ENCODE measurements around the gene SEC31A. TPM values are rescaled to one million over a fixed set of nuclear protein-coding genes. Genes with fewer than 3 reads are reported as not detected.
A peak's percentile ranks its signal among the peaks of the same experiment; 100 is the strongest.

SEC31A gene
- total RNA-seq, 1 experiment from 2014 or later = 128 TPM

DNA sequence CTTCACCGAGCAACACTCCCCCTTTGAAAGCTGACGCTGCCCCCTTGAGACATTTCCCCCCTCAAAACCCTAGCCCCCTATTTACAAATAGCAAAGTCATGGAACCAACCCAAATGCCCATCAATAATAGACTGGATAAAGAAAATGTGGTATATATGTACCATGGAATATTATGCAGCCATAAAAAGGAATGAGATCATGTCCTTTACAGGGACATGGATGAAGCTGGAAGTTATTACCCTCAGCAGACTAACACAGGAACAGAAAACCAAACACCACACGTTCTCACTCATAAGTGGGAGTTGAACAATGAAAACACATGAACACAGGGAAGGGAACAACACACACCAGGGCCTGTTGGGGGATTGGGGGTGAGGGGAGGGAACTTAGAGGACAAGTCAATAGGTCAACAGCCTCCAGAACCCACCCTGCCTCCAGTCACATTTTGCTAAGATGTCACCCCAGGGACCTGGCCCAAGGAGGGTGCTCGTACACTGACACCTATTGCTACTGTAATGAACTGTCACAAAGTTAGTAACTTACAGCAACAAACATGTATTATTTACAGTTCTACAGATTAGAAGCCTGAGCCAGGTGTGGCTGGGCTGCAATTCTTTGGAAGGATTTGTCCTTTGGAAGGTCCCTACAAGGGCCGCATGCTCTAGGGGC lies 113.0 kb downstream of the SEC31A start:
- Histone ChIP-seq H4K8ac (replicated peaks; ENCODE audit: insufficient read length, low read depth, low read length) (no peak overlapping the region), H4K20me1 (ENCODE audit: control insufficient read depth, insufficient read depth, insufficient read length) (no peaks in the 10 kb centered on the region), H3K56ac (ENCODE audit: insufficient read length, low read depth, low read length) (no peak overlapping the region), H3K9ac (ENCODE audit: extremely low read depth, insufficient read length, low read length) (no peak overlapping the region), H3K27me3 (ENCODE audit: insufficient read depth, low read length) (peaks cover 14% of the 10 kb centered on the region; the same call in 1 of the 2 replicates), H3K18ac (ENCODE audit: insufficient read length, low read depth, low read length) (no peak overlapping the region), H3K79me1 (ENCODE audit: insufficient read depth, low read depth, low read length, poor library complexity, severe bottlenecking) (no peaks in the 10 kb centered on the region), H3K79me2 (ENCODE audit: insufficient read depth, low read length) (no peaks in the 10 kb centered on the region), H3K14ac (ENCODE audit: insufficient read depth, low read length) (no peak overlapping the region), H2BK120ac (ENCODE audit: low read depth, low read length, poor library complexity, severe bottlenecking) (no peak overlapping the region), H3K27ac (ENCODE audit: insufficient read length, low read depth, low read length) (no peak overlapping the region), H4K5ac (ENCODE audit: insufficient read length, low read depth, low read length) (no peak overlapping the region), H3K4me1 (ENCODE audit: insufficient read depth, low read length) (no peaks in the 10 kb centered on the region), H3K9me3 (ENCODE audit: control insufficient read depth, low read depth, low read length) (no peaks in the 10 kb centered on the region), H2BK15ac (ENCODE audit: low read depth, low read length) (no peak overlapping the region), H2BK5ac (ENCODE audit: insufficient read length, low read length) (no peak overlapping the region), H3T11ph (ENCODE audit: low read length) (no peak overlapping the region), H4K91ac (ENCODE audit: insufficient read length, low read depth, low read length) (no peak overlapping the region), H3K23ac (ENCODE audit: insufficient read length, low read depth, low read length) (no peak overlapping the region), H2AK5ac (ENCODE audit: insufficient read length, low read length) (no peak overlapping the region), H2BK20ac (ENCODE audit: low read depth, low read length, poor library complexity, severe bottlenecking) (no peak overlapping the region), H3K23me2 (ENCODE audit: insufficient read length, low read depth, low read length, poor library complexity, severe bottlenecking) (no peaks in the 10 kb centered on the region), H3K4me2 (ENCODE audit: insufficient read depth, insufficient read length, low read length) (no peak overlapping the region), H2AFZ (ENCODE audit: low read length) (no peak overlapping the region), H3K4ac (ENCODE audit: low read depth, low read length) (no peak overlapping the region), H2BK12ac (ENCODE audit: insufficient read length, low read depth, low read length) (no peak overlapping the region)
- Mint-ChIP-seq H3K4me1 (peaks cover 25 to 28% of the 10 kb centered on the region in 2 experiments), H3K36me3 (ENCODE audit: insufficient read depth in 1 of 3, low read depth in 3 of 3) (no peaks in the 10 kb centered on the region), H3K9me3 (peaks cover 0 to 1% of the 10 kb centered on the region in 2 experiments; a peak in 1 of 5 replicates), H3K27me3 (ENCODE audit: low read depth) (peaks cover 70% of the 10 kb centered on the region), H3K4me3 (no peak overlapping the region), H3K27ac (no peak overlapping the region)
- TF ChIP-seq, protein P1, sequence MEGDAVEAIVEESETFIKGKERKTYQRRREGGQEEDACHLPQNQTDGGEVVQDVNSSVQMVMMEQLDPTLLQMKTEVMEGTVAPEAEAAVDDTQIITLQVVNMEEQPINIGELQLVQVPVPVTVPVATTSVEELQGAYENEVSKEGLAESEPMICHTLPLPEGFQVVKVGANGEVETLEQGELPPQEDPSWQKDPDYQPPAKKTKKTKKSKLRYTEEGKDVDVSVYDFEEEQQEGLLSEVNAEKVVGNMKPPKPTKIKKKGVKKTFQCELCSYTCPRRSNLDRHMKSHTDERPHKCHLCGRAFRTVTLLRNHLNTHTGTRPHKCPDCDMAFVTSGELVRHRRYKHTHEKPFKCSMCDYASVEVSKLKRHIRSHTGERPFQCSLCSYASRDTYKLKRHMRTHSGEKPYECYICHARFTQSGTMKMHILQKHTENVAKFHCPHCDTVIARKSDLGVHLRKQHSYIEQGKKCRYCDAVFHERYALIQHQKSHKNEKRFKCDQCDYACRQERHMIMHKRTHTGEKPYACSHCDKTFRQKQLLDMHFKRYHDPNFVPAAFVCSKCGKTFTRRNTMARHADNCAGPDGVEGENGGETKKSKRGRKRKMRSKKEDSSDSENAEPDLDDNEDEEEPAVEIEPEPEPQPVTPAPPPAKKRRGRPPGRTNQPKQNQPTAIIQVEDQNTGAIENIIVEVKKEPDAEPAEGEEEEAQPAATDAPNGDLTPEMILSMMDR (conservative IDR thresholded peaks at IDR 0.05) = no peak
- no CpG with 5 or more reads among the region's 5 CpGs for WGBS (ENCODE audit: extremely low coverage, insufficient read length, low lambda C conversion rate)
- DNase-seq = peak; percentile 10

Measured in H9 (cell line).